GM13977 (cell line): Measurements from ENCODE around the gene DMXL1.

Source experiments
- DNase-seq: peaks from one replicate; pipeline ENCODE4 v3.0.0; 2012; ENCODE audit warnings: low spot score
- CTCF ChIP-seq: IDR thresholded peaks from 2 replicates; pipeline ENCODE4 v1.5.1; 2012; ENCODE audit warnings: mild to moderate bottlenecking, control low read depth; ENCODE audit not compliant: insufficient read depth; ENCODE audit errors: extremely low read depth, missing control alignments
- in situ Hi-C: fragments of 300-500 bp; cut with MboI; formaldehyde crosslinking; loops from one replicate; pipeline ENCODE4 v1.12.0; 2022; ENCODE audit warnings: low sequenced_read_pairs, low pct_unique_long_range_greater_than_20kb, mixed read lengths, inconsistent platforms; ENCODE audit not compliant: unreplicated experiment

The DMXL1 gene

GRCh38 chr5:119076080-119076479 is 5.2 kb downstream of the DMXL1 start:
- TF ChIP-seq CTCF = no peak
- DNase-seq = no peak
- in situ Hi-C loops = no loop called here

GRCh38 chr5:119077444-119077843 is 6.6 kb downstream of the DMXL1 start:
- no peak for TF ChIP-seq CTCF
- DNase-seq = no peak
- in situ Hi-C loops = no loop called here

- no peak for TF ChIP-seq CTCF
- in situ Hi-C loops = no loop called here
- DNase-seq = no peak
Observed at GRCh38 chr5:119078071-119078846, 7.4 kb downstream of the DMXL1 start.

- DNase-seq = no peak
- in situ Hi-C loops = no loop called here
- no peak for TF ChIP-seq CTCF
Observed at GRCh38 chr5:119078861-119079260, 8.0 kb downstream of the DMXL1 start.

- in situ Hi-C loops = no loop called here
- no peak for DNase-seq
- TF ChIP-seq CTCF = no peak
Observed at GRCh38 chr5:119079318-119079921, 8.5 kb downstream of the DMXL1 start.

- in situ Hi-C loops = no loop called here
- DNase-seq = no peak
- no peak for TF ChIP-seq CTCF
Observed at GRCh38 chr5:119080936-119081335, 10.0 kb downstream of the DMXL1 start.
